ENCODE data around the gene ATXN8OS.

The ATXN8OS gene

GRCh38 chr13:70162141-70162540 lies 54.5 kb downstream of the ATXN8OS start:
- no peak for DNase-seq (ENCODE audit: low read depth)

GRCh38 chr13:70170689-70171088 lies 63.1 kb downstream of the ATXN8OS start:
- TF ChIP-seq CTCF (IDR thresholded peaks at IDR 0.05; ENCODE audit: low read length, missing control alignments) = no peak
- no peak overlapping the region for H3K4me3 ChIP-seq (replicated peaks; ENCODE audit: low read depth, low read length)
- no peak for DNase-seq (ENCODE audit: low read depth)

More at GRCh38 chr13:70162141-70162540, 54.5 kb downstream of the ATXN8OS start:
- no peak for TF ChIP-seq CTCF (IDR thresholded peaks at IDR 0.05; ENCODE audit: low read length, missing control alignments)
- H3K4me3 ChIP-seq (replicated peaks; ENCODE audit: low read depth, low read length) = no peak overlapping the region

GRCh38 chr13:70171151-70171550 lies 63.5 kb downstream of the ATXN8OS start:
- DNase-seq (ENCODE audit: low read depth) = no peak
- no peak overlapping the region for H3K4me3 ChIP-seq (replicated peaks; ENCODE audit: low read depth, low read length)
- TF ChIP-seq CTCF (IDR thresholded peaks at IDR 0.05; ENCODE audit: low read length, missing control alignments) = no peak

GRCh38 chr13:70172946-70173597 lies 65.4 kb downstream of the ATXN8OS start:
- H3K4me3 ChIP-seq (replicated peaks; ENCODE audit: low read depth, low read length) = no peak overlapping the region
- no peak for TF ChIP-seq CTCF (IDR thresholded peaks at IDR 0.05; ENCODE audit: low read length, missing control alignments)
- no peak for DNase-seq (ENCODE audit: low read depth)

- no peak for DNase-seq (ENCODE audit: low read depth)
- no peak overlapping the region for H3K4me3 ChIP-seq (replicated peaks; ENCODE audit: low read depth, low read length)
- TF ChIP-seq CTCF (IDR thresholded peaks at IDR 0.05; ENCODE audit: low read length, missing control alignments) = no peak
These were observed 66.0 kb downstream of the ATXN8OS start for GRCh38 chr13:70173598-70173959.

GRCh38 chr13:70178346-70178745 lies 70.7 kb downstream of the ATXN8OS start:
- H3K4me3 ChIP-seq (replicated peaks; ENCODE audit: low read depth, low read length) = no peak overlapping the region
- DNase-seq (ENCODE audit: low read depth) = no peak
- TF ChIP-seq CTCF (IDR thresholded peaks at IDR 0.05; ENCODE audit: low read length, missing control alignments) = no peak
